HEK293 (cell line): ENCODE measurements around the gene CRY2.

Experiments used
- EGR2 ChIP-seq: fragments of 450-650 bp; formaldehyde crosslinking; IDR thresholded peaks from 2 replicates; pipeline ENCODE4 v1.5.1; 2016; ENCODE audit warnings: low read depth, missing biosample characterization, missing genetic modification characterization
- GLIS2 ChIP-seq: fragments of 450-650 bp; formaldehyde crosslinking; IDR thresholded peaks from 2 replicates; pipeline ENCODE4 v1.5.1; 2016; ENCODE audit warnings: missing biosample characterization, missing genetic modification characterization
- HIC1 ChIP-seq: fragments of 450-650 bp; formaldehyde crosslinking; IDR thresholded peaks from 2 replicates; pipeline ENCODE4 v1.5.1; 2016; ENCODE audit warnings: missing biosample characterization, missing genetic modification characterization
- IKZF3 ChIP-seq: fragments of 450-650 bp; IDR thresholded peaks from 2 replicates; pipeline ENCODE4 v1.5.0; 2018; ENCODE audit warnings: missing biosample characterization, mild to moderate bottlenecking, missing genetic modification characterization, moderate library complexity
- KLF10 ChIP-seq: fragments of 450-650 bp; IDR thresholded peaks from 2 replicates; pipeline ENCODE4 v1.5.1; 2018; ENCODE audit warnings: missing biosample characterization, mild to moderate bottlenecking, missing genetic modification characterization
- OVOL3 ChIP-seq: fragments of 450-650 bp; formaldehyde crosslinking; IDR thresholded peaks from 2 replicates; pipeline ENCODE4 v1.5.1; 2016; ENCODE audit warnings: missing biosample characterization, missing genetic modification characterization
- ZBTB10 ChIP-seq: fragments of 450-650 bp; formaldehyde crosslinking; IDR thresholded peaks from 2 replicates; pipeline ENCODE4 v1.5.1; 2016; ENCODE audit warnings: missing biosample characterization, missing genetic modification characterization
- ZBTB26 ChIP-seq: fragments of 450-650 bp; formaldehyde crosslinking; optimal IDR thresholded peaks from 2 replicates; pipeline ENCODE3; 2016; ENCODE audit warnings: missing biosample characterization, mild to moderate bottlenecking, missing genetic modification characterization
- ZBTB44 ChIP-seq: fragments of 450-650 bp; IDR thresholded peaks from 2 replicates; pipeline ENCODE4 v1.5.1; 2018; ENCODE audit warnings: missing biosample characterization, mild to moderate bottlenecking, missing genetic modification characterization
- ZBTB49 ChIP-seq: fragments of 450-650 bp; formaldehyde crosslinking; IDR thresholded peaks from 2 replicates; pipeline ENCODE4 v1.5.1; 2016; ENCODE audit warnings: missing biosample characterization, missing genetic modification characterization, low read depth
- ZFP69B ChIP-seq: fragments of 450-650 bp; formaldehyde crosslinking; IDR thresholded peaks from 2 replicates; pipeline ENCODE4 v1.5.1; 2016; ENCODE audit warnings: missing biosample characterization, missing genetic modification characterization
- ZIC2 ChIP-seq: fragments of 450-650 bp; formaldehyde crosslinking; IDR thresholded peaks from 2 replicates; pipeline ENCODE4 v1.5.1; 2016; ENCODE audit warnings: missing biosample characterization, missing genetic modification characterization
- ZNF114 ChIP-seq: fragments of 450-650 bp; formaldehyde crosslinking; IDR thresholded peaks from 2 replicates; pipeline ENCODE4 v1.5.0; 2017; ENCODE audit warnings: missing biosample characterization, missing genetic modification characterization
- ZNF223 ChIP-seq: fragments of 450-650 bp; formaldehyde crosslinking; IDR thresholded peaks from 2 replicates; pipeline ENCODE4 v1.5.1; 2016; ENCODE audit warnings: missing biosample characterization, missing genetic modification characterization
- ZNF248 ChIP-seq: fragments of 450-650 bp; formaldehyde crosslinking; IDR thresholded peaks from 2 replicates; pipeline ENCODE4 v1.5.1; 2017; ENCODE audit warnings: missing biosample characterization, missing genetic modification characterization
- ZNF302 ChIP-seq: fragments of 450-650 bp; formaldehyde crosslinking; IDR thresholded peaks from 2 replicates; pipeline ENCODE4 v1.5.1; 2016; ENCODE audit warnings: missing biosample characterization, missing genetic modification characterization, low read depth
- ZNF341 ChIP-seq: fragments of 450-650 bp; formaldehyde crosslinking; IDR thresholded peaks from 2 replicates; pipeline ENCODE4; 2016; ENCODE audit warnings: low read depth, missing biosample characterization, missing genetic modification characterization
- ZNF404 ChIP-seq: fragments of 450-650 bp; formaldehyde crosslinking; IDR thresholded peaks from 2 replicates; pipeline ENCODE4 v1.5.1; 2017; ENCODE audit warnings: missing biosample characterization, missing genetic modification characterization
- ZNF473 ChIP-seq: fragments of 450-650 bp; formaldehyde crosslinking; IDR thresholded peaks from 2 replicates; pipeline ENCODE4 v1.5.1; 2017; ENCODE audit warnings: missing biosample characterization, missing genetic modification characterization
- ZNF530 ChIP-seq: fragments of 450-650 bp; formaldehyde crosslinking; IDR thresholded peaks from 2 replicates; pipeline ENCODE4 v1.5.1; 2016; ENCODE audit warnings: low read depth, missing biosample characterization, missing genetic modification characterization
- ZNF561 ChIP-seq: fragments of 450-650 bp; IDR thresholded peaks from 2 replicates; pipeline ENCODE4 v1.5.1; 2018; ENCODE audit warnings: missing biosample characterization, missing genetic modification characterization, borderline replicate concordance
- ZNF600 ChIP-seq: fragments of 450-650 bp; formaldehyde crosslinking; IDR thresholded peaks from 2 replicates; pipeline ENCODE4 v1.5.1; 2016; ENCODE audit warnings: missing biosample characterization, missing genetic modification characterization
- ZNF658 ChIP-seq: fragments of 450-650 bp; formaldehyde crosslinking; IDR thresholded peaks from 2 replicates; pipeline ENCODE4; 2016; ENCODE audit warnings: missing biosample characterization, missing genetic modification characterization
- ZNF76 ChIP-seq: fragments of 450-650 bp; formaldehyde crosslinking; IDR thresholded peaks from 2 replicates; pipeline ENCODE4; 2016; ENCODE audit warnings: low read depth, missing biosample characterization, missing genetic modification characterization, borderline replicate concordance
- ZNF777 ChIP-seq: fragments of 450-650 bp; formaldehyde crosslinking; IDR thresholded peaks from 2 replicates; pipeline ENCODE4 v1.5.1; 2017; ENCODE audit warnings: missing biosample characterization, missing genetic modification characterization, borderline replicate concordance
- ZNF837 ChIP-seq: fragments of 450-650 bp; formaldehyde crosslinking; IDR thresholded peaks from 2 replicates; pipeline ENCODE4 v1.5.1; 2016; ENCODE audit warnings: missing biosample characterization, missing genetic modification characterization
- ZSCAN30 ChIP-seq: fragments of 450-650 bp; IDR thresholded peaks from 2 replicates; pipeline ENCODE4 v1.5.1; 2018; ENCODE audit warnings: missing biosample characterization, mild to moderate bottlenecking, missing genetic modification characterization, moderate library complexity

CRY2 gene

GRCh38 chr11:45803971-45804760 is 43.1 kb upstream of the CRY2 start (continued):
- TF ChIP-seq ZNF302 (no peak), ZBTB49 (no peak), ZBTB26 (tag by site-specific recombination) (peak; percentile 89), ZNF114 (no peak), ZNF248 (tag by site-specific recombination) (no peak), ZNF777 (peak; percentile 57; the same call in 1 of the 2 replicates), ZNF600 (tag by site-specific recombination) (peak; percentile 30; the same call in 1 of the 2 replicates), ZNF223 (no peak), ZNF658 (tag by site-specific recombination) (no peak), ZNF76 (tag by site-specific recombination) (peak; percentile 55; the same call in 1 of the 2 replicates), IKZF3 (peak; percentile 82), ZNF473 (tag by site-specific recombination) (no peak), ZNF561 (tag by site-specific recombination) (peak; percentile 69; the same call in 1 of the 2 replicates), HIC1 (tag by site-specific recombination) (0 out of 2 replicates have a peak, but pooled peaks have one; percentile 36), EGR2 (tag by site-specific recombination) (peak; percentile 48; the same call in 1 of the 2 replicates), ZNF530 (tag by site-specific recombination) (no peak), OVOL3 (tag by site-specific recombination) (no peak), ZNF341 (tag by site-specific recombination) (peak; percentile 59), ZIC2 (tag by site-specific recombination) (peak; percentile 52), KLF10 (tag by site-specific recombination) (peak; percentile 42; the same call in 1 of the 2 replicates), ZBTB10 (tag by site-specific recombination) (peak; percentile 31; the same call in 1 of the 2 replicates), GLIS2 (tag by site-specific recombination) (peak; percentile 73), ZNF837 (tag by site-specific recombination) (no peak), ZBTB44 (tag by site-specific recombination) (peak; percentile 86), ZFP69B (tag by site-specific recombination) (peak; percentile 46; the same call in 1 of the 2 replicates), ZSCAN30 (tag by site-specific recombination) (peak; percentile 65), ZNF404 (tag by site-specific recombination) (no peak)
